PFSK-1 (cell line): Measurements from ENCODE around the gene GALNT18.

Experiments used
- FOXP2 ChIP-seq: optimal IDR thresholded peaks from 2 replicates; pipeline ENCODE3; 2011; ENCODE audit warnings: borderline replicate concordance, control low read depth, inconsistent platforms; ENCODE audit not compliant: insufficient read depth; ENCODE audit errors: extremely low read length, extremely low read depth
- POLR2AphosphoS5 ChIP-seq: IDR thresholded peaks from 2 replicates; pipeline ENCODE4 v1.6.1; 2012; ENCODE audit warnings: low read depth, mild to moderate bottlenecking, control low read depth, low read length, moderate library complexity
- TAF1 ChIP-seq: IDR thresholded peaks from 2 replicates; pipeline ENCODE4 v1.6.1; 2012; ENCODE audit warnings: low read length, control low read depth, borderline replicate concordance; ENCODE audit not compliant: insufficient read depth

- TF ChIP-seq TAF1 (no peak), FOXP2 (no peak), POLR2AphosphoS5 (no peak)
Measured at GRCh38 chr11:11279956-11280689, 341.7 kb downstream of the GALNT18 start.
